Calu3 (cell line): Measurements from ENCODE around the gene TMEM9B. TPM values are rescaled to one million over a fixed set of nuclear protein-coding genes. Genes with fewer than 3 reads are reported as not detected.
A peak's percentile ranks its signal among the peaks of the same experiment; 100 is the strongest.
"Not testable (repeated sequence)": the region's sequence is repeated elsewhere in the genome, so short reads cannot be mapped to it uniquely, and the experiment has no call there.

Source experiments
- Bru-seq: library from RNA; stranded (reverse); fragments of 400-500 nt; gene quantifications from one replicate; lab custom pipeline; 2021; lab: Mats Ljungman, UMichigan
- BruChase-seq, 2 experiments: library from RNA; stranded (reverse); fragments of 400-500 nt; gene quantifications; one replicate each; lab custom pipeline; 2021; lab: Mats Ljungman, UMichigan
- BruUV-seq: library from RNA; stranded (reverse); fragments of 400-500 nt; replicated peaks from 2 replicates; lab custom pipeline; 2021; lab: Mats Ljungman, UMichigan
- CTCF ChIA-PET: fragments of 300-600 bp; sonication (Branson Sonifier 250); formaldehyde crosslinking; loops from one replicate; lab custom pipeline; 2022; ENCODE audit warnings: antibody characterized with exemption; lab: Charles Lee
- DNase-seq: peaks from one replicate; pipeline ENCODE4 v3.0.0; 2022
- H3K27ac Mint-ChIP-seq: one replicate; pipeline ENCODE4 v1.8.0; 2022; ENCODE audit warnings: mixed read lengths; ENCODE audit not compliant: unreplicated experiment
- H3K27me3 Mint-ChIP-seq: one replicate; pipeline ENCODE4 v1.8.0; 2022; ENCODE audit warnings: mixed read lengths; ENCODE audit not compliant: unreplicated experiment
- H3K36me3 Mint-ChIP-seq: one replicate; pipeline ENCODE4 v1.8.0; 2022; ENCODE audit warnings: mild to moderate bottlenecking, moderate library complexity, mixed read lengths; ENCODE audit not compliant: insufficient read depth, unreplicated experiment
- H3K4me1 Mint-ChIP-seq: one replicate; pipeline ENCODE4 v1.8.0; 2022; ENCODE audit warnings: mild to moderate bottlenecking, low read depth, mixed read lengths; ENCODE audit not compliant: unreplicated experiment
- H3K4me3 Mint-ChIP-seq: one replicate; pipeline ENCODE4 v1.8.0; 2022; ENCODE audit warnings: mild to moderate bottlenecking, low read depth, moderate library complexity, mixed read lengths; ENCODE audit not compliant: unreplicated experiment
- H3K9me3 Mint-ChIP-seq: one replicate; pipeline ENCODE4 v1.8.0; 2022; ENCODE audit warnings: low read depth, mixed read lengths; ENCODE audit not compliant: unreplicated experiment
- intact Hi-C: fragments of 100-400 bp; cut with micrococcal nuclease; formaldehyde crosslinking; loops from one replicate; pipeline ENCODE4 v1.10.0; 2022; ENCODE audit not compliant: unreplicated experiment
- long read RNA-seq: library from polyadenylated mRNA; stranded (forward); transcript quantifications from one replicate; pipeline ENCODE4 v2.0.0, GENCODE V29; 2022
- total RNA-seq: library from RNA; stranded (reverse); gene quantifications from 2 replicates; pipeline ENCODE4 v1.2.3, GENCODE V29; 2022
- TF ChIP-seq, protein P1 (sequence below): fragments of 200-600 bp; IDR thresholded peaks from one replicate; pipeline ENCODE4 v1.8.0; 2022; ENCODE audit warnings: antibody characterized with exemption; ENCODE audit not compliant: unreplicated experiment

Gene TMEM9B
- total RNA-seq (31.3 and 31.5 TPM in 2 replicates), Bru-seq, nascent RNA (percentile 71 among the genes with signal in this experiment), BruChase-seq, experiment 1, labeled RNA remaining after a 6-hour chase (percentile 81 among the genes with signal in this experiment), BruChase-seq, experiment 2, labeled RNA remaining after a 2-hour chase (percentile 68 among the genes with signal in this experiment)
- long read RNA-seq, transcript TMEM9B-205 (5 exons, 2,083 nt), result major isoform, 87 of 108 reads
- long read RNA-seq, partial matches to known transcripts, result 9 of 108 reads
- long read RNA-seq, other reads (novel, unspliced or antisense), result 6 of 108 reads

DNA sequence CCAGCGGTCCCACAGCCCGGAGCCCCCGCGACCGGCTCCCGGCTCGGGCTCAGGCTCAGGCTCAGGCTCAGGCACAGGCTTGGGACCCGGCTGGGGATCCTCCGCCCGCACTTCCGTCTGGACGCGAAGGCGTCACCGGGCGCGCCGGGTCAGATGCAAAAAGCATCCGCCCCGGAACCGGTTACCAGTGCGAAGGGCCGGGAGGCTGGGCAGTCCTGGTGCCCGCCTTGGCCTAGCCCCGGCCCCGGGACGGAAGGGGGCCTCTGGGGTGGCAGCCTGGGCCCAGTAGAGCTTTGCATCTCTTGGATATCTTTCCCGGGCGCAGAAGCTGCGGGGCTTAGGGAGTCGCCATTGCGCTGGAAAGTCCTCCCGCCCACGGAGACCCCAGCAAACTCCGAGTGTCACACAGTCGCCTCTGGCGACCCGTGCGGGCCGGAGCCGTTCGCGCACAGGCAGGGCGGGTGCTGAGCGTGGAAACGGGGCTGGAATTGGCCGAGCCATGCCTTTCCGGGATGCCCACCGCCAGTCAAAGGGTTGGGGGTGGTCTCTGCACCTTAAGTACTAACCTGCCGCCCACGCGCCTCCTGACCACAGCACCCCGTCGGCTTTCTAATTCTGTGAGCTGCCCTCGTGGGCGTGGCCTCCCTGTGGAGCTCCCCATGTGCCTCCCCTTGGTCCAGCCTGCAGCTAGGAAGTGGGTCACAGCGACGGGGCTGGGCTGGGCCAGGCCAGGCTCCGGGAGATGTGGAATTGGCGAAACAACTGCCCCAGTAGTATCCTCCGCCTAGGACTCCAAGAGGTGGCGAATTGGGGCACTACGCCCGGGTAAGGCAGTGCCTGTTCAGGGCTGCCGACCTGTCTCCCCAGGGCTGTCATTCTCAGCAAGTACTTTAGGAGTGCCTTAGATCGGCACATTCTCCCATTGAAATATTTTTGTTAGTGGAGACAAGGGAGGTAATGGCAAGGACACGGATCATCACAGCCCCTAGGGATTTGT is at the start of gene TMEM9B:
TMEM9B (minus strand) TSS at position 119 of the 997 bp plus-strand sequence. CDS start 129 bp downstream, outside the sequence.
- intact Hi-C loops, result loop anchor here (1.0 kb wide), 1 partner anchor 282 kb away; the partner anchor contains the start of genes RPL27A and TRIM66
- Mint-ChIP-seq H3K4me1 (peaks cover 22% of the 10 kb centered on the region), H3K27ac (peak within 1 kb of the TSS; percentile 87), H3K27me3 (no peaks in the 10 kb centered on the region), H3K4me3 (peak within 1 kb of the TSS; percentile 83), H3K9me3 (no peaks in the 10 kb centered on the region), H3K36me3 (peaks cover 21% of the 10 kb centered on the region)
- DNase-seq, result peak; percentile 92
- BruUV-seq, result TSS peak; percentile 59
- TF ChIP-seq, protein P1, sequence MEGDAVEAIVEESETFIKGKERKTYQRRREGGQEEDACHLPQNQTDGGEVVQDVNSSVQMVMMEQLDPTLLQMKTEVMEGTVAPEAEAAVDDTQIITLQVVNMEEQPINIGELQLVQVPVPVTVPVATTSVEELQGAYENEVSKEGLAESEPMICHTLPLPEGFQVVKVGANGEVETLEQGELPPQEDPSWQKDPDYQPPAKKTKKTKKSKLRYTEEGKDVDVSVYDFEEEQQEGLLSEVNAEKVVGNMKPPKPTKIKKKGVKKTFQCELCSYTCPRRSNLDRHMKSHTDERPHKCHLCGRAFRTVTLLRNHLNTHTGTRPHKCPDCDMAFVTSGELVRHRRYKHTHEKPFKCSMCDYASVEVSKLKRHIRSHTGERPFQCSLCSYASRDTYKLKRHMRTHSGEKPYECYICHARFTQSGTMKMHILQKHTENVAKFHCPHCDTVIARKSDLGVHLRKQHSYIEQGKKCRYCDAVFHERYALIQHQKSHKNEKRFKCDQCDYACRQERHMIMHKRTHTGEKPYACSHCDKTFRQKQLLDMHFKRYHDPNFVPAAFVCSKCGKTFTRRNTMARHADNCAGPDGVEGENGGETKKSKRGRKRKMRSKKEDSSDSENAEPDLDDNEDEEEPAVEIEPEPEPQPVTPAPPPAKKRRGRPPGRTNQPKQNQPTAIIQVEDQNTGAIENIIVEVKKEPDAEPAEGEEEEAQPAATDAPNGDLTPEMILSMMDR, result no peak
- CTCF ChIA-PET, result interaction anchor here (0.6 to 1.8 kb wide), 3 partner anchors 17 to 173 kb away, joined by 3 to 11 read pairs (median 3); no protein-coding TSS in a partner anchor

DNA sequence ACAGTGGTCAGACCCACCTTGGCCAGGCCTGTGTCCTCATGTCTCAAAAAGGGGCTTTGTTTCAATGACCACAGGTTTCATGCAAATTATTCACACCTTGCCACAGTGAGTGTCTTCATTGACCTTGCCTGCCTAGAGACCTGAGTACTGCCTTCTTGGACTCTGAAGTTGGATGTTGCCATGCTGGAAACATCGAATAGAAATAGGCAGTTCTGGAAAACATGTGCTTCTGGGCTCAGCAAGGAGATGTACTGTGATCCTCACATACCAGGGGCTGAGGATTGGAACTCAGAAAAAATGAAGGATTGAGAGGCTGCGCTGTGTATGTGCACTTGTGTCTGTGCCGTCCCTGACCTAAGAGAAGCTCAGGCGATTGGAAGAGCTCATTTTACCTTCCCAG is 49.1 kb upstream of the TMEM9B start:
- H3K4me3 Mint-ChIP-seq, result no peak overlapping the region
- CTCF ChIA-PET, result no interaction called here
- H3K4me1 Mint-ChIP-seq, result no peaks in the 10 kb centered on the region
- no peaks in the 10 kb centered on the region for H3K36me3 Mint-ChIP-seq
- no peak for DNase-seq
- TF ChIP-seq, protein P1, result no peak
- peaks cover 62% of the 10 kb centered on the region for H3K27me3 Mint-ChIP-seq
- H3K27ac Mint-ChIP-seq, result no peak overlapping the region
- no TSS peak for BruUV-seq
- intact Hi-C loops, result no loop called here
- no peaks in the 10 kb centered on the region for H3K9me3 Mint-ChIP-seq

GRCh38 chr11:9009538-9009937 is 45.3 kb upstream of the TMEM9B start:
- Mint-ChIP-seq H3K27me3 (peaks cover 92% of the 10 kb centered on the region), H3K36me3 (peaks cover 10% of the 10 kb centered on the region)
- H3K4me1 Mint-ChIP-seq, CTCF ChIA-PET, BruUV-seq, H3K27ac Mint-ChIP-seq, intact Hi-C loops, H3K9me3 Mint-ChIP-seq, DNase-seq, H3K4me3 Mint-ChIP-seq: not testable (repeated sequence)

GRCh38 chr11:9008661-9009060 is 44.4 kb upstream of the TMEM9B start:
- DNase-seq, result no peak
- Mint-ChIP-seq H3K9me3 (no peaks in the 10 kb centered on the region), H3K36me3 (peaks cover 15% of the 10 kb centered on the region), H3K4me1 (no peaks in the 10 kb centered on the region), H3K27me3 (peaks cover 93% of the 10 kb centered on the region), H3K27ac (no peak overlapping the region), H3K4me3 (no peak overlapping the region)
- CTCF ChIA-PET, result interaction anchor here (0.7 kb wide), 1 partner anchor 23 kb away, joined by 3 read pairs; no protein-coding TSS in a partner anchor
- BruUV-seq, result no TSS peak
- intact Hi-C loops, result no loop called here
- TF ChIP-seq, protein P1, result no peak
